Esophagus muscularis mucosa (tissue), 3 donors: ENCODE data around the gene RIMS1.

ENCODE experiments used
- CTCF ChIP-seq, 3 experiments: fragments of 200-600 bp in 2 of 3; fragments of 450-650 bp in 1 of 3; sonication (generic) in 2 of 3; IDR thresholded peaks; one replicate each; pipeline ENCODE4 v1.5.1; 2017 to 2019; ENCODE audit warnings: antibody characterized with exemption in 3 of 3, mild to moderate bottlenecking in 2 of 3, moderate library complexity in 1 of 3
- POLR2A ChIP-seq: fragments of 450-650 bp; IDR thresholded peaks from one replicate; pipeline ENCODE4 v1.6.1; 2017; ENCODE audit warnings: antibody characterized with exemption, moderate library complexity, mild to moderate bottlenecking, low read depth
- POLR2AphosphoS5 ChIP-seq, 2 donors: sonication (generic); formaldehyde crosslinking; IDR thresholded peaks; one replicate each; pipeline ENCODE4 v1.6.1; 2017; ENCODE audit warnings: antibody characterized with exemption in 2 of 2

GRCh38 chr6:71965404-71965803, 79.1 kb downstream of the RIMS1 start:
- TF ChIP-seq CTCF (IDR thresholded peaks at IDR 0.05) (no peak), POLR2A (no peak), POLR2AphosphoS5 (IDR thresholded peaks at IDR 0.05) (no peak)
